Smooth muscle cell (in vitro differentiated cells): Measurements from ENCODE around the gene NFIB. TPM values are rescaled to one million over a fixed set of nuclear protein-coding genes. Genes with fewer than 3 reads are reported as not detected.

ENCODE experiments used
- DNase-seq: peaks from one replicate; lab custom pipeline; 2025; ENCODE audit not compliant: unreplicated experiment; lab: John Stamatoyannopoulos, UW
- H2AFZ ChIP-seq: fragments of 200-600 bp; sonication (generic); 2 replicates; pipeline ENCODE4 v1.6.0; 2016; ENCODE audit warnings: antibody characterized with exemption, low read depth, mild to moderate bottlenecking
- H3F3A ChIP-seq: fragments of 200-600 bp; sonication (generic); 2 replicates; pipeline ENCODE4 v1.6.0; 2017; ENCODE audit warnings: antibody characterized with exemption, low read depth
- H3K27ac ChIP-seq: fragments of 200-600 bp; sonication (generic); 2 replicates; pipeline ENCODE4 v1.5.1; 2016; ENCODE audit warnings: low read depth, mild to moderate bottlenecking
- H3K27me3 ChIP-seq: fragments of 200-600 bp; sonication (generic); 2 replicates; pipeline ENCODE4 v1.6.1; 2016; ENCODE audit warnings: low read depth, mild to moderate bottlenecking
- H3K36me3 ChIP-seq: fragments of 200-600 bp; sonication (generic); 2 replicates; pipeline ENCODE4 v1.5.1; 2016; ENCODE audit warnings: low read depth
- H3K4me1 ChIP-seq: fragments of 200-600 bp; sonication (generic); 2 replicates; pipeline ENCODE4 v1.5.1; 2016; ENCODE audit warnings: low read depth
- H3K4me2 ChIP-seq: fragments of 200-600 bp; sonication (generic); 2 replicates; pipeline ENCODE4 v1.6.0; 2016; ENCODE audit warnings: mild to moderate bottlenecking
- H3K4me3 ChIP-seq: fragments of 200-600 bp; sonication (generic); 2 replicates; pipeline ENCODE4 v1.5.1; 2016; ENCODE audit warnings: mild to moderate bottlenecking
- H3K79me2 ChIP-seq: fragments of 200-600 bp; sonication (generic); 2 replicates; pipeline ENCODE4 v1.6.0; 2016; ENCODE audit warnings: low read depth, mild to moderate bottlenecking
- H3K9ac ChIP-seq: fragments of 200-600 bp; sonication (generic); 2 replicates; pipeline ENCODE4 v1.6.0; 2016; ENCODE audit warnings: low read depth
- H3K9me3 ChIP-seq: fragments of 200-600 bp; sonication (generic); replicated peaks from 2 replicates; pipeline ENCODE4 v1.5.1; 2016; ENCODE audit warnings: low read depth
- H4K20me1 ChIP-seq: fragments of 200-600 bp; sonication (generic); 2 replicates; pipeline ENCODE4 v1.6.0; 2016; ENCODE audit warnings: low read depth
- WGBS: methylation state at CpG from one replicate; pipeline ENCODE4 v1.1.7; 2016; ENCODE audit warnings: low lambda C conversion rate; 5-methylcytosine and 5-hydroxymethylcytosine counted together
- polyA plus RNA-seq: library from polyadenylated mRNA; unstranded; fragments of >200 nt; fragmentation: Nextera tagmentation; extraction: Ambion mirVana; gene quantifications from 2 replicates; pipeline ENCODE4 v1.2.1, GENCODE V29; 2016
- total RNA-seq: library from RNA; depleted of rRNA; stranded (reverse); fragments of >200 nt; gene quantifications from 2 replicates; pipeline ENCODE4 v1.2.3, GENCODE V29; 2014
- TF ChIP-seq, protein P1 (sequence below): fragments of 200-600 bp; sonication (generic); IDR thresholded peaks from 2 replicates; pipeline ENCODE4 v1.5.1; 2017; ENCODE audit warnings: borderline replicate concordance, mild to moderate bottlenecking, antibody characterized with exemption; ENCODE audit not compliant: insufficient read depth, poor library complexity, severe bottlenecking

The NFIB gene
- total and polyA plus RNA-seq, 2 experiments from 2014 or later = 0.93 to 1.7 TPM

DNA sequence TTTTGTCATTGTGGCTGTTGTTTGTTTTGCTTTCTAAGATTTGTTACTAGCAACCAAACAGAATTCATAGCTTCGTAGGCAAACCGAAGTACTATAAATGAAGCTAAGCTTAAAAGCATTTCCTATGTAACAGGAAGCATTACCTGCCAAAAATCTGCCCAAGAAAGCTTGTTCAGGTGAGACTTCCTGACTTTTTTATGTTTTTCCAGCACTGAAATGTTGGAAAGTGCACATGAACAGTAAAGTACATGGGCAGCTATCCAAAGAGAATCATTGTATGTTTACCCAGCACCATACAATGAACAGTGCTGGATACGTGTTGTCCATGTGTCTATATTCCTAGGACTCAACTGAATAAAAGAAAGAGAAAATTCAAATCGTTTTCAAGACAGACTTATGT is 247.1 kb downstream of the NFIB start:
- Histone ChIP-seq H3K79me2 (no peaks in the 10 kb centered on the region), H3K9ac (no peak overlapping the region), H3K27ac (no peak overlapping the region), H3K9me3 (no peaks in the 10 kb centered on the region), H4K20me1 (no peaks in the 10 kb centered on the region), H3K4me3 (no peak overlapping the region), H2AFZ (no peak overlapping the region), H3K27me3 (no peaks in the 10 kb centered on the region), H3K4me2 (no peak overlapping the region), H3K36me3 (no peaks in the 10 kb centered on the region), H3K4me1 (no peaks in the 10 kb centered on the region), H3F3A (no peaks in the 10 kb centered on the region)
- no peak for DNase-seq
- TF ChIP-seq, protein P1, sequence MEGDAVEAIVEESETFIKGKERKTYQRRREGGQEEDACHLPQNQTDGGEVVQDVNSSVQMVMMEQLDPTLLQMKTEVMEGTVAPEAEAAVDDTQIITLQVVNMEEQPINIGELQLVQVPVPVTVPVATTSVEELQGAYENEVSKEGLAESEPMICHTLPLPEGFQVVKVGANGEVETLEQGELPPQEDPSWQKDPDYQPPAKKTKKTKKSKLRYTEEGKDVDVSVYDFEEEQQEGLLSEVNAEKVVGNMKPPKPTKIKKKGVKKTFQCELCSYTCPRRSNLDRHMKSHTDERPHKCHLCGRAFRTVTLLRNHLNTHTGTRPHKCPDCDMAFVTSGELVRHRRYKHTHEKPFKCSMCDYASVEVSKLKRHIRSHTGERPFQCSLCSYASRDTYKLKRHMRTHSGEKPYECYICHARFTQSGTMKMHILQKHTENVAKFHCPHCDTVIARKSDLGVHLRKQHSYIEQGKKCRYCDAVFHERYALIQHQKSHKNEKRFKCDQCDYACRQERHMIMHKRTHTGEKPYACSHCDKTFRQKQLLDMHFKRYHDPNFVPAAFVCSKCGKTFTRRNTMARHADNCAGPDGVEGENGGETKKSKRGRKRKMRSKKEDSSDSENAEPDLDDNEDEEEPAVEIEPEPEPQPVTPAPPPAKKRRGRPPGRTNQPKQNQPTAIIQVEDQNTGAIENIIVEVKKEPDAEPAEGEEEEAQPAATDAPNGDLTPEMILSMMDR = no peak
- WGBS = 95% methylated on average over 4 of the region's 4 CpGs

GRCh38 chr9:14066032-14066431 is 247.9 kb downstream of the NFIB start:
- H3K27ac ChIP-seq = no peak overlapping the region
- no peak overlapping the region for H3K9ac ChIP-seq
- H3K4me2 ChIP-seq = no peak overlapping the region
- TF ChIP-seq, protein P1 = no peak
- H3K9me3 ChIP-seq = no peaks in the 10 kb centered on the region
- H4K20me1 ChIP-seq = no peaks in the 10 kb centered on the region
- no peak for DNase-seq
- no peaks in the 10 kb centered on the region for H3K4me1 ChIP-seq
- no peaks in the 10 kb centered on the region for H3K27me3 ChIP-seq
- no peaks in the 10 kb centered on the region for H3K79me2 ChIP-seq
- H3K36me3 ChIP-seq = no peaks in the 10 kb centered on the region
- WGBS = 95% methylated on average over 4 of the region's 4 CpGs
- H2AFZ ChIP-seq = no peak overlapping the region
- no peak overlapping the region for H3K4me3 ChIP-seq
- no peaks in the 10 kb centered on the region for H3F3A ChIP-seq

DNA sequence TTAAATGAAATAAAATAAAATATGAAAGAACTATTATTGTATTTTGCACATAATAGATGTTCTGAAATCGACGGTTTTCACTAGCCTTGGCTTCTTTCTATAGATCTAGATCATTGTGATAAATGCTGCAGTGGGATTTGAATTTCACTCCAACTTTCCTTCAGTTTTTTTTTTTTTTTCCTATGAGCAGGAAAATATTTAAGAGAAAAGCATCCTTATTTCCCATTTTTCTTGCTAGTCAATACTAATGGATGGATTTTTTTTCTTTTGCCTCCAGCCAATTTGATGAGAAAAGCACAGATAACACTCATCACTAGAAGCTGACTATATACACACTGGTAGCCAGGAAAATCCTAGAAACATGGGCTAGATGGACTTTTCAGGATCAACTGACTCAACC is 249.0 kb downstream of the NFIB start:
- Histone ChIP-seq H3K36me3 (no peaks in the 10 kb centered on the region), H3K4me1 (no peaks in the 10 kb centered on the region), H4K20me1 (no peaks in the 10 kb centered on the region), H3K27ac (no peak overlapping the region), H3K4me3 (no peak overlapping the region), H3K9me3 (no peaks in the 10 kb centered on the region), H2AFZ (no peak overlapping the region), H3K9ac (no peak overlapping the region), H3K27me3 (no peaks in the 10 kb centered on the region), H3K4me2 (no peak overlapping the region), H3F3A (no peaks in the 10 kb centered on the region), H3K79me2 (no peaks in the 10 kb centered on the region)
- 96% methylated on average over 2 of the region's 2 CpGs for WGBS
- no peak for DNase-seq
- TF ChIP-seq, protein P1 = no peak

- Histone ChIP-seq H3K9me3 (no peaks in the 10 kb centered on the region), H3K4me1 (no peaks in the 10 kb centered on the region), H2AFZ (no peak overlapping the region), H3K4me3 (no peak overlapping the region), H3K4me2 (no peak overlapping the region), H3K79me2 (no peaks in the 10 kb centered on the region), H3K27me3 (no peaks in the 10 kb centered on the region), H3F3A (no peaks in the 10 kb centered on the region), H4K20me1 (no peaks in the 10 kb centered on the region), H3K36me3 (no peaks in the 10 kb centered on the region), H3K27ac (no peak overlapping the region), H3K9ac (no peak overlapping the region)
- TF ChIP-seq, protein P1 = no peak
- no peak for DNase-seq
- 65% methylated on average over 1 of the region's 1 CpG for WGBS
Measured at GRCh38 chr9:14063756-14064155, 250.2 kb downstream of the NFIB start.
